GM12873 (cell line): ENCODE data around the gene RPS25.

ENCODE experiments used
- TF ChIP-seq, protein P1 (sequence below): IDR thresholded peaks from 2 replicates; pipeline ENCODE4 v1.5.1; 2012; ENCODE audit warnings: low read depth, mild to moderate bottlenecking, moderate library complexity, low read length, control low read depth; ENCODE audit not compliant: insufficient read depth; ENCODE audit errors: missing control alignments

The RPS25 gene

GRCh38 chr11:119047205-119047604 lies 29.1 kb upstream of the RPS25 start:
- TF ChIP-seq, protein P1, sequence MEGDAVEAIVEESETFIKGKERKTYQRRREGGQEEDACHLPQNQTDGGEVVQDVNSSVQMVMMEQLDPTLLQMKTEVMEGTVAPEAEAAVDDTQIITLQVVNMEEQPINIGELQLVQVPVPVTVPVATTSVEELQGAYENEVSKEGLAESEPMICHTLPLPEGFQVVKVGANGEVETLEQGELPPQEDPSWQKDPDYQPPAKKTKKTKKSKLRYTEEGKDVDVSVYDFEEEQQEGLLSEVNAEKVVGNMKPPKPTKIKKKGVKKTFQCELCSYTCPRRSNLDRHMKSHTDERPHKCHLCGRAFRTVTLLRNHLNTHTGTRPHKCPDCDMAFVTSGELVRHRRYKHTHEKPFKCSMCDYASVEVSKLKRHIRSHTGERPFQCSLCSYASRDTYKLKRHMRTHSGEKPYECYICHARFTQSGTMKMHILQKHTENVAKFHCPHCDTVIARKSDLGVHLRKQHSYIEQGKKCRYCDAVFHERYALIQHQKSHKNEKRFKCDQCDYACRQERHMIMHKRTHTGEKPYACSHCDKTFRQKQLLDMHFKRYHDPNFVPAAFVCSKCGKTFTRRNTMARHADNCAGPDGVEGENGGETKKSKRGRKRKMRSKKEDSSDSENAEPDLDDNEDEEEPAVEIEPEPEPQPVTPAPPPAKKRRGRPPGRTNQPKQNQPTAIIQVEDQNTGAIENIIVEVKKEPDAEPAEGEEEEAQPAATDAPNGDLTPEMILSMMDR: no peak

GRCh38 chr11:119046489-119046888 lies 28.3 kb upstream of the RPS25 start:
- TF ChIP-seq, protein P1: no peak

DNA sequence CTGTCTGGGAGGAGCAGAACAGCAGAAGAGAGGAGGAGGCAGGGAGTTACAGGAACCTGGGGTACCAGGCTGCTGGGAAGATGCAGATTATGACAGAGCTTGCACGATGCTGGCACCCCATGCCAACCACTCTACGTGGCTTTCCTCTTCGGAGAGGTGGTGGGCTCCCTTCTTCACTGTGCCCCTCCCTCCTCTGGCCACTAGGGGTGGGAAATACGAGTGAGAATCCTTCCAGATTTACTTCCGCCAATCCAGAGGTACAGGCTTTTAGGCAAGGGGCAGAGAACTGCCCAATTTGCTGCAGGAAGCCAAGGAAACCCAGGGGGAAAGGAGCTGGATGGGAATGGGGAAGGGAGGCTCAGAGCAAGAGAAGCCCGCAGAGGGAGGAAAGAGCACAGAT lies 26.6 kb upstream of the RPS25 start:
- TF ChIP-seq, protein P1: peak; percentile 37

DNA sequence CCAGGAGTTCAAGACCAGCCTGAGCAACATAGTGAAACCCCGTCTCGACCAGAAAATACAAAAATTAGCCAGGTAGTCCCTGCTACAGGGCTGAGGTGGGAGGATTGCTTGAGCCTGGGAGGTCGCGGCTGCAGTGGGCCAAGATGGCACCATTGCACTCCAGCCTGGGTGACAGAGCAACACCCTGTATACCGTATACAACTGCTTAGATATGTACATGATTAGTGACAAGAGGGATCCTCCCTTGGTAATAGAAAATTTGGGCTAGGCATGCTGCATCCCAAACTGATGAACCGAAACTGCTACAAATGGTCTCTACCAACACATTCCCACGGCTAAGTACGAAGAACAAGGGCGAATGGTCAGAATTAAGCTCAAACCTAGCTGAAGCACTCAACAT lies 24.8 kb upstream of the RPS25 start:
- TF ChIP-seq, protein P1: no peak

GRCh38 chr11:119041821-119042514 lies 23.8 kb upstream of the RPS25 start:
- TF ChIP-seq, protein P1: no peak

DNA sequence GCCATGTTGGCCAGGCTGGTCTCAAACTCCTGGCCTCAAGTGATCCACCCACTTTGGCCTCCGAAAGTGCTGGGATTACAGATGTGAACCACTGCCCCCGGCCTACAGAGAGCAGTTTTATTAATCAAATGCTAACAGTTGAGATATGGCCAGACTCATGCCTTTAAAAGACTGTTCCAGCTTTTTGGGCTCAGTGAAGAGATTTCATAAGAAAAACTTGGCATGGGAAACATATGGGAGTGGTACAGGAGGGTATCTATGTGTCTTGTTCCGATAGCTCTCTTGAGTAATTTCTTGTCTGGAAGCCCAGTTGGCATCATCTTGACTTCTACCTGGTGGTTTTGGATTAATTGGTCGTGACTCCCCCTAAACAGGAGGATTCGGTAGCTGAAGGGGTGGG lies 20.7 kb upstream of the RPS25 start:
- TF ChIP-seq, protein P1: no peak

DNA sequence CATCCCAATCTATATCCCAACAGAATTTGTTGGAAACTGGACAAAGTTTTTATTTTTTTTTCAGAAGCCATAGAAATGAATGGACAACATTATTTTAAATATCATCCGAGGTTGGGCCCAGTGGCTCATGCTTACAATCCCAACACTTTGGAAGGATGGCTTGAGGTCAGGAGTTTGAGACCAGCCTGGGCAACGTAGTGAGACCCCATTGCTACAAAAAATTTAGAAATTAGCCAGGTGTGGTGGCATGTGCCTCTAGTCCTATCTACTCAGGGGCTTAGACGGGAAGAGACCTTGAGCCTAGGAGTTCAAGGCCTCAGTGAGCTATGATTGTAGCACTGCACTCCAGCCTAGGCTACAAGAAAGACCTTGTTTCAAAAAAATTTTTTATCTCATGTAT lies 16.7 kb upstream of the RPS25 start:
- TF ChIP-seq, protein P1: no peak

GRCh38 chr11:119031912-119032280 lies 13.8 kb upstream of the RPS25 start:
- TF ChIP-seq, protein P1: no peak
